ENCODE measurements around the gene ABCB6. TPM values are rescaled to one million over a fixed set of nuclear protein-coding genes. Genes with fewer than 3 reads are reported as not detected.

Gene ABCB6
- total and polyA plus RNA-seq, 10 of the 15 experiments (the other 5 are each of a cell fraction or from before 2014, with no cell fraction given): 2.3 to 22.1 (median 13.8) TPM

DNA sequence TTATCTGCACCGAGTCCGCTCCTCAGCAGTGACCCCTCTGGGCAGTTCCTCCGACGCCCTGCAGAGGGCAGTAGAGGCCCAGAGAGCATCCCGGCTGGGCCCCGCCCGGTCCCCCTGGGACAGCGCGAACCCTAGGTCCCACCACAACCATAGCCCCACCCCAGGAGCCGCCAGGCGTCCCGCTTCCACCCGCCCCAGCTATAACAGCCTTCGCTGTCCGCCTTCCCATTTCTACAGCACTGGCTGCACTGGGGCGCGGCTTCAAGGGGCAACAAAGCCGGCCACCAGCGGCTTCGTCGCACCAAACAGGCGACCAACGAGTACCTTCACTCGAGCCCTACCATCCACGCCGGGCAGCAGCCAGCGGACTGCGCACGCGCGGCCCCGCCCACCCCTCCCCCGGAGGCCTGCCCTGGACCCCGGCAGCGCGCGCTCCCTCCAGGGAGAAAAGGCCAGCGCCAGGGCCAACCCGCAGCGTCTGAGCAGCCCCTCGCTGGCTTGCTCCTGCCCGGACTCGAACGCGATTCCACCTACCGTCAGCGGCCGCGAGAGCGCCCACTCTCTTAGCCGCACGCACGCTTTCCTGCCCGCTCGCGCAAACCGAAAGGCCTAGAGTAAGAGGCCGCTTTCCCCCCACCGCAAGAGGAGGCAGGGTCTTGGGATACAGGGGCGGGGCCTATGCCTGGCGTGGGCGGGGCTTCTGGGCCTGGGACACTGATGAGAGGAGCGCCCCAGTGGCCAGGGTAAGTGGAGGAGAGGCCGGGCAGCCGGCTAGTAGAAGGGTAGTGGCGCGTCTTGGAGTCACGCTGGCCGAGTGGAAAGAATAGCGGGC lies 58.4 kb downstream of the ABCB6 start, which contains the start of gene NHEJ1 (continued):
- no peak for TF ChIP-seq MTA2 (IDR thresholded peaks at IDR 0.05; ENCODE audit: low read depth)
- no peak for TF ChIP-seq NRF1 (conservative IDR thresholded peaks at IDR 0.05; ENCODE audit: low read depth, low read length)
- no peak for TF ChIP-seq YBX1 (IDR thresholded peaks at IDR 0.05)
- peak; percentile 68; the same call in 1 of the 2 replicates for TF ChIP-seq SIN3A (IDR thresholded peaks at IDR 0.05; ENCODE audit: low read depth, low read length)
- peak; percentile 52; the same call in 1 of the 3 replicates for TF ChIP-seq POU2F2 (IDR thresholded peaks at IDR 0.05; ENCODE audit: borderline replicate concordance, low read depth, low read length)
- TF ChIP-seq YY1 (IDR thresholded peaks at IDR 0.05; ENCODE audit: low read depth, low read length): peak; percentile 78
- no peak for TF ChIP-seq ZNF217 (IDR thresholded peaks at IDR 0.05)
- peak; percentile 13; the same call in 1 of the 2 replicates for TF ChIP-seq CREM (IDR thresholded peaks at IDR 0.05; ENCODE audit: low read depth)
- TF ChIP-seq, protein P1, sequence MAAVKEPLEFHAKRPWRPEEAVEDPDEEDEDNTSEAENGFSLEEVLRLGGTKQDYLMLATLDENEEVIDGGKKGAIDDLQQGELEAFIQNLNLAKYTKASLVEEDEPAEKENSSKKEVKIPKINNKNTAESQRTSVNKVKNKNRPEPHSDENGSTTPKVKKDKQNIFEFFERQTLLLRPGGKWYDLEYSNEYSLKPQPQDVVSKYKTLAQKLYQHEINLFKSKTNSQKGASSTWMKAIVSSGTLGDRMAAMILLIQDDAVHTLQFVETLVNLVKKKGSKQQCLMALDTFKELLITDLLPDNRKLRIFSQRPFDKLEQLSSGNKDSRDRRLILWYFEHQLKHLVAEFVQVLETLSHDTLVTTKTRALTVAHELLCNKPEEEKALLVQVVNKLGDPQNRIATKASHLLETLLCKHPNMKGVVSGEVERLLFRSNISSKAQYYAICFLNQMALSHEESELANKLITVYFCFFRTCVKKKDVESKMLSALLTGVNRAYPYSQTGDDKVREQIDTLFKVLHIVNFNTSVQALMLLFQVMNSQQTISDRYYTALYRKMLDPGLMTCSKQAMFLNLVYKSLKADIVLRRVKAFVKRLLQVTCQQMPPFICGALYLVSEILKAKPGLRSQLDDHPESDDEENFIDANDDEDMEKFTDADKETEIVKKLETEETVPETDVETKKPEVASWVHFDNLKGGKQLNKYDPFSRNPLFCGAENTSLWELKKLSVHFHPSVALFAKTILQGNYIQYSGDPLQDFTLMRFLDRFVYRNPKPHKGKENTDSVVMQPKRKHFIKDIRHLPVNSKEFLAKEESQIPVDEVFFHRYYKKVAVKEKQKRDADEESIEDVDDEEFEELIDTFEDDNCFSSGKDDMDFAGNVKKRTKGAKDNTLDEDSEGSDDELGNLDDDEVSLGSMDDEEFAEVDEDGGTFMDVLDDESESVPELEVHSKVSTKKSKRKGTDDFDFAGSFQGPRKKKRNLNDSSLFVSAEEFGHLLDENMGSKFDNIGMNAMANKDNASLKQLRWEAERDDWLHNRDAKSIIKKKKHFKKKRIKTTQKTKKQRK (IDR thresholded peaks at IDR 0.05; ENCODE audit: low read depth, low read length): no peak
- no peak for TF ChIP-seq KAT2A (conservative IDR thresholded peaks at IDR 0.05; ENCODE audit: control insufficient read depth, low read depth, low read length)
- no peak for TF ChIP-seq CBX3 (IDR thresholded peaks at IDR 0.05; ENCODE audit: borderline replicate concordance, low read depth)
- no peak; the same call in 1 of the 2 replicates for TF ChIP-seq PAX5 (IDR thresholded peaks at IDR 0.05; ENCODE audit: borderline replicate concordance, low read depth, low read length)
- TF ChIP-seq LARP7 (IDR thresholded peaks at IDR 0.05): no peak
- TF ChIP-seq, protein P2, sequence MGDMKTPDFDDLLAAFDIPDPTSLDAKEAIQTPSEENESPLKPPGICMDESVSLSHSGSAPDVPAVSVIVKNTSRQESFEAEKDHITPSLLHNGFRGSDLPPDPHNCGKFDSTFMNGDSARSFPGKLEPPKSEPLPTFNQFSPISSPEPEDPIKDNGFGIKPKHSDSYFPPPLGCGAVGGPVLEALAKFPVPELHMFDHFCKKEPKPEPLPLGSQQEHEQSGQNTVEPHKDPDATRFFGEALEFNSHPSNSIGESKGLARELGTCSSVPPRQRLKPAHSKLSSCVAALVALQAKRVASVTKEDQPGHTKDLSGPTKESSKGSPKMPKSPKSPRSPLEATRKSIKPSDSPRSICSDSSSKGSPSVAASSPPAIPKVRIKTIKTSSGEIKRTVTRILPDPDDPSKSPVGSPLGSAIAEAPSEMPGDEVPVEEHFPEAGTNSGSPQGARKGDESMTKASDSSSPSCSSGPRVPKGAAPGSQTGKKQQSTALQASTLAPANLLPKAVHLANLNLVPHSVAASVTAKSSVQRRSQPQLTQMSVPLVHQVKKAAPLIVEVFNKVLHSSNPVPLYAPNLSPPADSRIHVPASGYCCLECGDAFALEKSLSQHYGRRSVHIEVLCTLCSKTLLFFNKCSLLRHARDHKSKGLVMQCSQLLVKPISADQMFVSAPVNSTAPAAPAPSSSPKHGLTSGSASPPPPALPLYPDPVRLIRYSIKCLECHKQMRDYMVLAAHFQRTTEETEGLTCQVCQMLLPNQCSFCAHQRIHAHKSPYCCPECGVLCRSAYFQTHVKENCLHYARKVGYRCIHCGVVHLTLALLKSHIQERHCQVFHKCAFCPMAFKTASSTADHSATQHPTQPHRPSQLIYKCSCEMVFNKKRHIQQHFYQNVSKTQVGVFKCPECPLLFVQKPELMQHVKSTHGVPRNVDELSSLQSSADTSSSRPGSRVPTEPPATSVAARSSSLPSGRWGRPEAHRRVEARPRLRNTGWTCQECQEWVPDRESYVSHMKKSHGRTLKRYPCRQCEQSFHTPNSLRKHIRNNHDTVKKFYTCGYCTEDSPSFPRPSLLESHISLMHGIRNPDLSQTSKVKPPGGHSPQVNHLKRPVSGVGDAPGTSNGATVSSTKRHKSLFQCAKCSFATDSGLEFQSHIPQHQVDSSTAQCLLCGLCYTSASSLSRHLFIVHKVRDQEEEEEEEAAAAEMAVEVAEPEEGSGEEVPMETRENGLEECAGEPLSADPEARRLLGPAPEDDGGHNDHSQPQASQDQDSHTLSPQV (IDR thresholded peaks at IDR 0.05): no peak
- TF ChIP-seq BMI1 (IDR thresholded peaks at IDR 0.05; ENCODE audit: borderline replicate concordance): no peak
- no peak for TF ChIP-seq ETV6 (conservative IDR thresholded peaks at IDR 0.05 in 1 of 2, IDR thresholded peaks at IDR 0.05 in 1 of 2; ENCODE audit: borderline replicate concordance in 1 of 2, low read depth in 1 of 2)
- TF ChIP-seq CHD4 (IDR thresholded peaks at IDR 0.05): no peak
- no peak for TF ChIP-seq CEBPB (IDR thresholded peaks at IDR 0.05; ENCODE audit: borderline replicate concordance in 1 of 2, low read depth in 2 of 2, low read length in 2 of 2)
- TF ChIP-seq FOXK2 (IDR thresholded peaks at IDR 0.05): no peak
- no peak for TF ChIP-seq SRF (IDR thresholded peaks at IDR 0.05; ENCODE audit: low read depth in 2 of 2, low read length in 2 of 2)

All from GM12878 (cell line).